Body of pancreas (tissue), 4 donors: ENCODE data around the gene TNP1. TPM values are rescaled to one million over a fixed set of nuclear protein-coding genes. Genes with fewer than 3 reads are reported as not detected.

Experiments
- ATAC-seq: fragments of 150-250 bp; one replicate; pipeline ENCODE4 v1.9.1; 2016
- DNase-seq, 4 donors: peaks; one replicate each; pipeline ENCODE4 v3.0.0-alpha.2; 2019
- H3K27ac ChIP-seq, 4 donors: fragments of 200-600 bp; sonication (generic); 1 replicate in 3 of 4; 2 replicates in 1 of 4; pipeline versions ENCODE4 v1.5.1 to v1.6.1; 2016 to 2019; ENCODE audit warnings: mild to moderate bottlenecking in 1 of 4, mixed read lengths in 1 of 4, moderate library complexity in 1 of 4
- H3K27me3 ChIP-seq, 2 donors: fragments of 200-600 bp; sonication (generic); one replicate each; pipeline ENCODE4 v1.6.0; 2016; ENCODE audit warnings: mild to moderate bottlenecking in 1 of 2
- H3K36me3 ChIP-seq, 2 donors: fragments of 200-600 bp; sonication (generic); replicated peaks in 1 of 2; 2 replicates each; pipeline ENCODE4 v1.5.1; 2016; ENCODE audit warnings: low read depth in 2 of 2; ENCODE audit not compliant: insufficient read depth in 1 of 2
- H3K4me1 ChIP-seq: fragments of 200-600 bp; sonication (generic); one replicate; pipeline ENCODE4 v1.6.0; 2016
- H3K4me3 ChIP-seq, 2 donors: fragments of 200-600 bp; sonication (generic); 1 replicate in 1 of 2; 2 replicates in 1 of 2; pipeline ENCODE4 v1.5.1; 2016 to 2019
- H3K9me3 ChIP-seq, 3 donors: fragments of 200-600 bp; sonication (generic); 1 replicate in 2 of 3; 2 replicates in 1 of 3; pipeline ENCODE4 v1.5.1; 2016
- CTCF ChIP-seq, 7 experiments: fragments of 450-650 bp in 4 of 7; fragments of 200-600 bp in 3 of 7; sonication (generic) in 3 of 7; IDR thresholded peaks; one replicate each; pipeline ENCODE4 v1.5.1; 2016 to 2019; ENCODE audit warnings: antibody characterized with exemption in 7 of 7
- POLR2A ChIP-seq, 3 donors: fragments of 450-650 bp; IDR thresholded peaks; one replicate each; pipeline ENCODE4 v1.6.1; 2016; ENCODE audit warnings: antibody characterized with exemption in 3 of 3, mild to moderate bottlenecking in 2 of 3
- WGBS, 2 donors: methylation state at CpG; one replicate each; pipeline ENCODE4 v1.1.5; 2017; 5-methylcytosine and 5-hydroxymethylcytosine counted together
- intact Hi-C: fragments of 100-400 bp; cut with DNase I; formaldehyde crosslinking; loops from one replicate; pipeline ENCODE4 v1.15.1; 2023
- total RNA-seq, 2 donors: library from RNA; depleted of rRNA; stranded (reverse); fragments of >200 nt; gene quantifications; one replicate each; pipeline ENCODE4 v1.1.0, GENCODE V29; 2016

TNP1 gene
- total RNA-seq, 2 donors from 2014 or later = not detected

GRCh38 chr2:216839688-216840087 is 20.2 kb downstream of the TNP1 start:
- no peak overlapping the region for H3K27ac ChIP-seq
- no peaks in the 10 kb centered on the region for H3K36me3 ChIP-seq
- TF ChIP-seq POLR2A (IDR thresholded peaks at IDR 0.05) (no peak), CTCF (IDR thresholded peaks at IDR 0.05) (no peak)
- H3K4me3 ChIP-seq = no peak overlapping the region
- H3K9me3 ChIP-seq = no peaks in the 10 kb centered on the region
- no peak for ATAC-seq
- WGBS, 2 donors = 76 to 79% methylated on average over 3 of the region's 3 CpGs
- H3K4me1 ChIP-seq = no peaks in the 10 kb centered on the region
- no peaks in the 10 kb centered on the region for H3K27me3 ChIP-seq
- DNase-seq = no peak
- intact Hi-C loops = no loop called here

- Histone ChIP-seq H3K9me3 (no peaks in the 10 kb centered on the region), H3K36me3 (no peaks in the 10 kb centered on the region), H3K27ac (no peak overlapping the region), H3K4me1 (no peaks in the 10 kb centered on the region), H3K4me3 (no peak overlapping the region), H3K27me3 (no peaks in the 10 kb centered on the region)
- intact Hi-C loops = no loop called here
- WGBS, 2 donors = 65 to 70% methylated on average over 5 of the region's 5 CpGs
- ATAC-seq = no peak
- DNase-seq = no peak
- TF ChIP-seq POLR2A (IDR thresholded peaks at IDR 0.05) = no peak
- TF ChIP-seq CTCF (IDR thresholded peaks at IDR 0.05) = no peak
These were observed 21.7 kb downstream of the TNP1 start for GRCh38 chr2:216838151-216838550.

- intact Hi-C loops = no loop called here
- WGBS, 2 donors = 70 to 73% methylated on average over 6 of the region's 6 CpGs
These were observed 22.1 kb downstream of the TNP1 start for GRCh38 chr2:216837740-216838139.

GRCh38 chr2:216833061-216833460 is 26.8 kb downstream of the TNP1 start:
- DNase-seq (no peak), ATAC-seq (no peak)
- Histone ChIP-seq H3K4me3 (no peak overlapping the region), H3K4me1 (peaks cover 8% of the 10 kb centered on the region), H3K27ac (no peak overlapping the region), H3K9me3 (no peaks in the 10 kb centered on the region), H3K36me3 (no peaks in the 10 kb centered on the region), H3K27me3 (no peaks in the 10 kb centered on the region)
- intact Hi-C loops = no loop called here
- WGBS, 2 donors = 81 to 82% methylated on average over 4 of the region's 4 CpGs
- no peak for TF ChIP-seq POLR2A (IDR thresholded peaks at IDR 0.05)
- TF ChIP-seq CTCF (IDR thresholded peaks at IDR 0.05) = no peak

More at GRCh38 chr2:216837740-216838139, 22.1 kb downstream of the TNP1 start:
- TF ChIP-seq POLR2A (IDR thresholded peaks at IDR 0.05) = no peak
- no peak for TF ChIP-seq CTCF (IDR thresholded peaks at IDR 0.05)
- Histone ChIP-seq H3K27ac (no peak overlapping the region), H3K4me3 (no peak overlapping the region), H3K4me1 (no peaks in the 10 kb centered on the region), H3K36me3 (no peaks in the 10 kb centered on the region), H3K9me3 (no peaks in the 10 kb centered on the region), H3K27me3 (no peaks in the 10 kb centered on the region)
- ATAC-seq (no peak), DNase-seq (no peak)

GRCh38 chr2:216830346-216830745 is 29.5 kb downstream of the TNP1 start:
- no peaks in the 10 kb centered on the region for H3K9me3 ChIP-seq
- DNase-seq (no peak), ATAC-seq (no peak)
- H3K27ac ChIP-seq = no peak overlapping the region
- WGBS, 2 donors = 68 to 76% methylated on average over 1 of the region's 1 CpG
- intact Hi-C loops = no loop called here
- H3K27me3 ChIP-seq = no peaks in the 10 kb centered on the region
- peaks cover 8% of the 10 kb centered on the region for H3K4me1 ChIP-seq
- no peak overlapping the region for H3K4me3 ChIP-seq
- TF ChIP-seq POLR2A (IDR thresholded peaks at IDR 0.05) = no peak
- TF ChIP-seq CTCF (IDR thresholded peaks at IDR 0.05) = no peak
- H3K36me3 ChIP-seq = no peaks in the 10 kb centered on the region
